ENCODE measurements around the gene GIGYF2.

GIGYF2 gene

DNA sequence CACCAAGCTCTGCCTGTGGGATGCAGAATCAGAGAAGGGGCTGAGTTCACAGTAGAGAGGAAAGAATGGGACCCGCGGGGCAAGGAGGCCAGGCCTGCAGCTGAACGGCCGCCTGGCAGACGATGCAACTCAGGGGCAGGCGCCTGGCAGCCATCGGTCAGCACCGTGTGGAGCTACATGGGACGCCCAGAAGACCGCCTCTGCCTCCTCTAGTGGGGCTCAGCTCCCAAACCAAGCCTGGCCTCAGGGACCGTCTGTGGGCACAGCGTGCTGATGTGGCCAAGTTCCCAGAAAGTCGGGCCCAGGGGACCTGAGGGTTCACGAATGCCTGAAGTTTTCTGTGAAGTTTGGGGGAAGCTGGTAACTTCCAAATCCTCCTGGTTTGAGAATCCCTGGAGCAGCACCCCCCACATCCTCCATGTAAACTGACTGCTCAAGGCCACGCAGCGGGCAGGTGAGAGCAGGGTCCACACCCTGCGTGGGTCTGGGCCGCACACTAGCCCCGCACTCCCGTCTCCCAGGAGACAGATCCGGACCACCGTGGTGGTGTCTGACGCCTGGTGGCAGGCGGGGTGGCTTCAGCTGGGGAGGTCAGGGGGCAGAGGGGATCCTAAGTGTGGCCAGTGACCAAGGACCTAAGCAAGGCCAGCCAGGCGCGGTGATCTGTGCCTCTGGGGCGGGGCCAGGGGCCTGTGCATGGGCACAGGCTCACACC is 187.6 kb downstream of the GIGYF2 start:
- H3K4me2 ChIP-seq (ENCODE audit: low read length) = no peak overlapping the region
- H3K4me1 ChIP-seq (ENCODE audit: control insufficient read depth, insufficient read depth, low read length) = no peaks in the 10 kb centered on the region
- no peak overlapping the region for H3K4me3 ChIP-seq (ENCODE audit: low read length)
- no peak overlapping the region for H3K9ac ChIP-seq (ENCODE audit: low read depth, low read length)
- no peaks in the 10 kb centered on the region for H3K36me3 ChIP-seq (ENCODE audit: insufficient read depth, low read length)
- H3K9me3 ChIP-seq (replicated peaks; ENCODE audit: low read length) = no peaks in the 10 kb centered on the region
- peaks cover 15% of the 10 kb centered on the region for H3K27me3 ChIP-seq (ENCODE audit: control insufficient read depth, insufficient read depth, low read length)

GRCh38 chr2:232885264-232885961 is 188.3 kb downstream of the GIGYF2 start:
- H3K4me2 ChIP-seq (ENCODE audit: low read length) = no peak overlapping the region
- H3K9ac ChIP-seq (ENCODE audit: low read depth, low read length) = no peak overlapping the region
- H3K4me1 ChIP-seq (ENCODE audit: control insufficient read depth, insufficient read depth, low read length) = no peaks in the 10 kb centered on the region
- H3K9me3 ChIP-seq (replicated peaks; ENCODE audit: low read length) = no peaks in the 10 kb centered on the region
- H3K4me3 ChIP-seq (ENCODE audit: low read length) = no peak overlapping the region
- no peaks in the 10 kb centered on the region for H3K36me3 ChIP-seq (ENCODE audit: insufficient read depth, low read length)
- H3K27me3 ChIP-seq (ENCODE audit: control insufficient read depth, insufficient read depth, low read length) = peaks cover 15% of the 10 kb centered on the region

DNA sequence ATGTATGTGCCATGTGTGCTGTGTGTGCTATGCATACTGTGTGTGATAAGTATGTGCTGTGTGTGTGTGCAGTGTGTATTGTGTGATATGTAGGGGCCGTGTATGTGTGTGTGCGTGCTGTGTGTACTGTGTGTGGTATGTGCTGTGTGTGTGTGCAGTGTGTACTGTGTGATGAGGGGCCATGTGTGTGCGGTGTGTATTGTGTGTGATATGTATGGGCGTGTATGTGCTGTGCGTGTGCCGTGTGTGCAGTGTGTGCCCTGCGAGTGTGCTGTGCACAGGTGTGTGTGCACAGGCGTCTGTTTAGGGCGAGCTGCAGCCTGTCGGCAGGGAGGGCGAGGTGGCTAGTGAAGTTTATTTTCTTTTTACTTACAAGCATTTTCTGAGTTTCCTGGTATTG is 189.0 kb downstream of the GIGYF2 start:
- no peaks in the 10 kb centered on the region for H3K36me3 ChIP-seq (ENCODE audit: insufficient read depth, low read length)
- peaks cover 15% of the 10 kb centered on the region for H3K27me3 ChIP-seq (ENCODE audit: control insufficient read depth, insufficient read depth, low read length)
- H3K9me3 ChIP-seq (replicated peaks; ENCODE audit: low read length) = no peaks in the 10 kb centered on the region
- no peak overlapping the region for H3K9ac ChIP-seq (ENCODE audit: low read depth, low read length)
- no peak overlapping the region for H3K4me2 ChIP-seq (ENCODE audit: low read length)
- peaks cover 7% of the 10 kb centered on the region for H3K4me1 ChIP-seq (ENCODE audit: control insufficient read depth, insufficient read depth, low read length)
- H3K4me3 ChIP-seq (ENCODE audit: low read length) = no peak overlapping the region

GRCh38 chr2:232886632-232887031 is 189.5 kb downstream of the GIGYF2 start:
- Histone ChIP-seq H3K4me1 (ENCODE audit: control insufficient read depth, insufficient read depth, low read length) (peaks cover 12% of the 10 kb centered on the region), H3K27me3 (ENCODE audit: control insufficient read depth, insufficient read depth, low read length) (peaks cover 15% of the 10 kb centered on the region), H3K9me3 (replicated peaks; ENCODE audit: low read length) (no peaks in the 10 kb centered on the region), H3K4me2 (ENCODE audit: low read length) (no peak overlapping the region), H3K36me3 (ENCODE audit: insufficient read depth, low read length) (no peaks in the 10 kb centered on the region), H3K9ac (ENCODE audit: low read depth, low read length) (no peak overlapping the region), H3K4me3 (ENCODE audit: low read length) (no peak overlapping the region)

GRCh38 chr2:232887171-232887850 is 190.2 kb downstream of the GIGYF2 start:
- Histone ChIP-seq H3K9ac (ENCODE audit: low read depth, low read length) (no peak overlapping the region), H3K4me1 (ENCODE audit: control insufficient read depth, insufficient read depth, low read length) (peaks cover 16% of the 10 kb centered on the region), H3K36me3 (ENCODE audit: insufficient read depth, low read length) (no peaks in the 10 kb centered on the region), H3K27me3 (ENCODE audit: control insufficient read depth, insufficient read depth, low read length) (peaks cover 15% of the 10 kb centered on the region), H3K4me2 (ENCODE audit: low read length) (no peak overlapping the region), H3K4me3 (ENCODE audit: low read length) (no peak overlapping the region), H3K9me3 (replicated peaks; ENCODE audit: low read length) (no peaks in the 10 kb centered on the region)

- Histone ChIP-seq H3K27me3 (ENCODE audit: control insufficient read depth, insufficient read depth, low read length) (peaks cover 15% of the 10 kb centered on the region), H3K9ac (ENCODE audit: low read depth, low read length) (no peak overlapping the region), H3K4me3 (ENCODE audit: low read length) (no peak overlapping the region), H3K36me3 (ENCODE audit: insufficient read depth, low read length) (no peaks in the 10 kb centered on the region), H3K9me3 (replicated peaks; ENCODE audit: low read length) (no peaks in the 10 kb centered on the region), H3K4me2 (ENCODE audit: low read length) (no peak overlapping the region), H3K4me1 (ENCODE audit: control insufficient read depth, insufficient read depth, low read length) (peaks cover 16% of the 10 kb centered on the region)
These were observed 191.1 kb downstream of the GIGYF2 start for GRCh38 chr2:232888099-232888836.

DNA sequence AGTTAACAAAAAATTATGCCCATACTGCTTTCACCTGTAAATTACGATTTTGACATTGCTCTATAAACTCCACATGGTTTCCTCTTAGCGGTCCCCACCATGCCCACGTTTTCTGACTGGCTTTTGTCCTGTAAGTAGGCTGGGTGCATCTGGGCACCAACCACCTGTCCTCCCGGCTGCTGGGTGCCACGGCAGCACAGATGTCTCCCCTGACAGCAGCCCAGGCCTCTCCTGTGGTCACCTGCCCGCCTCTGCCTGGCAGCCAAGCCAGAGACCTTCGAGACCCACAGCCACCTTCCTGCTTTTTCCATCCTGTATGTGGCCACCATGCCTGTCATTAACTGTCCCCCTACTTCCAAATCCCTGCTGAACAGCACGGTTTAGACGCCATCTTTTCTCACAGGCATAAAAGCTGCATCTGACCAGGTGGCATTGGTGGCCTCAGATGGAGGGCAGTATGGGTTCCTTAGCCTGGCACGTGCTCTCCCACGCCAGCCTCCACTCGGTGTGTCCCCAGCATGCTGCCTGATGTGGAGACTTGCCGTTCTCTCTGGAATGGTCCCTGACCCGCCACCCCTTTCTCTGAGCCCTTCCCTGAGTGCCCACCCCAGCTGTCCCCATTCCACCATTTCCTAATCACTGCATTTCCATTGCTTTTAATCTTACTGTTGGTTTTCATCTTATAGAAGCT is 191.9 kb downstream of the GIGYF2 start:
- Histone ChIP-seq H3K4me3 (ENCODE audit: low read length) (no peak overlapping the region), H3K4me1 (ENCODE audit: control insufficient read depth, insufficient read depth, low read length) (peaks cover 16% of the 10 kb centered on the region), H3K9me3 (replicated peaks; ENCODE audit: low read length) (no peaks in the 10 kb centered on the region), H3K9ac (ENCODE audit: low read depth, low read length) (no peak overlapping the region), H3K27me3 (ENCODE audit: control insufficient read depth, insufficient read depth, low read length) (peaks cover 15% of the 10 kb centered on the region), H3K4me2 (ENCODE audit: low read length) (no peak overlapping the region), H3K36me3 (ENCODE audit: insufficient read depth, low read length) (no peaks in the 10 kb centered on the region)

DNA sequence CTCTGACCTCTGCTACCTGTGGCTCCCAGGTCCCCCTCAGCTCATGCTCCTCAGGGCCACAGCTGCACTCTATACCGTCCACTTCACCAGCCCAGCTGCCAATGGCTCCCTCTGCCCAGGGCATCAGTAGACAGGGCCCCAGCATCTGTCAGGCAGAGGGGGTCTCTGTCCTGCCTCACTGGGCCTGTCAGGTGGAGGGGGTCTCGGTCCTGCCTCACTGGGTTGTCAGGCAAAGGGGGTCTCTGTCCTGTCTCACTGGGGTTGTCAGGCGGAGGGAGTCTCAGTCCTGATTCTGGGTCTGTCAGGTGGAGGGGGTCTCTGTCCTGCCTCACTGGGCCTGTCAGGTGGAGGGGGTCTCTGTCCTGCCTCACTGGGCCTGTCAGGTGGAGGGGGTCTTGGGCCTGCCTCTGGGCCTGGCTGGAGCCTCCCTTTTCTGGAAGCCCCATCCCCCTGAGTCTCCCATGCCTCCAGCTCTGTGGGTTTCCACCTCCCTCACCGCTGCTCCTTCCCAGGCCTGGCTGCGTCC is 192.8 kb downstream of the GIGYF2 start:
- H3K9me3 ChIP-seq (replicated peaks; ENCODE audit: low read length) = no peaks in the 10 kb centered on the region
- H3K4me3 ChIP-seq (ENCODE audit: low read length) = no peak overlapping the region
- peaks cover 16% of the 10 kb centered on the region for H3K4me1 ChIP-seq (ENCODE audit: control insufficient read depth, insufficient read depth, low read length)

GRCh38 chr2:232890536-232890895 is 193.4 kb downstream of the GIGYF2 start:
- H3K9me3 ChIP-seq (replicated peaks; ENCODE audit: low read length) = no peaks in the 10 kb centered on the region
- H3K9ac ChIP-seq (ENCODE audit: low read depth, low read length) = no peak overlapping the region
- H3K4me2 ChIP-seq (ENCODE audit: low read length) = peak overlapping the region; percentile 77
- peak overlapping the region; percentile 42 for H3K4me3 ChIP-seq (ENCODE audit: low read length)
- H3K27me3 ChIP-seq (ENCODE audit: control insufficient read depth, insufficient read depth, low read length) = peaks cover 5% of the 10 kb centered on the region
- H3K4me1 ChIP-seq (ENCODE audit: control insufficient read depth, insufficient read depth, low read length) = peaks cover 16% of the 10 kb centered on the region
- H3K36me3 ChIP-seq (ENCODE audit: insufficient read depth, low read length) = no peaks in the 10 kb centered on the region

More for the DNA sequence above, 192.8 kb downstream of the GIGYF2 start:
- Histone ChIP-seq H3K4me2 (ENCODE audit: low read length) (no peak overlapping the region), H3K9ac (ENCODE audit: low read depth, low read length) (no peak overlapping the region), H3K36me3 (ENCODE audit: insufficient read depth, low read length) (no peaks in the 10 kb centered on the region), H3K27me3 (ENCODE audit: control insufficient read depth, insufficient read depth, low read length) (peaks cover 9% of the 10 kb centered on the region)

GRCh38 chr2:232890896-232891601 is 193.9 kb downstream of the GIGYF2 start:
- Histone ChIP-seq H3K4me1 (ENCODE audit: control insufficient read depth, insufficient read depth, low read length) (peaks cover 16% of the 10 kb centered on the region), H3K4me3 (ENCODE audit: low read length) (peak overlapping the region; percentile 42), H3K9me3 (replicated peaks; ENCODE audit: low read length) (no peaks in the 10 kb centered on the region), H3K4me2 (ENCODE audit: low read length) (peak overlapping the region; percentile 77), H3K9ac (ENCODE audit: low read depth, low read length) (peak overlapping the region; percentile 15), H3K27me3 (ENCODE audit: control insufficient read depth, insufficient read depth, low read length) (peaks cover 5% of the 10 kb centered on the region), H3K36me3 (ENCODE audit: insufficient read depth, low read length) (no peaks in the 10 kb centered on the region)

All from skeletal muscle satellite cell (primary cell).